GM12878 (cell line): ENCODE results near the gene HLA-DPB1. TPM values are rescaled to one million over a fixed set of nuclear protein-coding genes. Genes with fewer than 3 reads are reported as not detected.

Experiments used
- ATAC-seq: fragments of 200-7000 bp; cut with Tn5 transposase; 3 replicates; pipeline ENCODE4 v1.9.1; 2020; ENCODE audit warnings: mild to moderate bottlenecking, moderate library complexity
- BruUV-seq: library from RNA; stranded (reverse); fragments of 400-500 nt; replicated peaks from 2 replicates; lab custom pipeline; 2021; lab: Mats Ljungman, UMichigan
- CTCF ChIA-PET: fragments of 300-600 bp; sonication (Branson Sonifier 250); formaldehyde crosslinking; extraction: SDS; loops from one replicate; lab custom pipeline; 2021; ENCODE audit warnings: inconsistent platforms; lab: Yijun Ruan, JAX
- POLR2A ChIA-PET: fragments of 350-600 bp; formaldehyde crosslinking; extraction: SDS; loops from one replicate; lab custom pipeline; 2021; ENCODE audit warnings: inconsistent platforms; lab: Charles Lee
- RAD21 ChIA-PET: fragments of 300-600 bp; sonication (Branson Sonifier 250); formaldehyde crosslinking; loops from one replicate; lab custom pipeline; 2023; ENCODE audit warnings: antibody characterized with exemption; ENCODE audit not compliant: unreplicated experiment; lab: Charles Lee
- SMC1A ChIA-PET: fragments of 300-600 bp; sonication (Branson Sonifier 250); formaldehyde crosslinking; loops from one replicate; lab custom pipeline; 2023; ENCODE audit not compliant: unreplicated experiment, uncharacterized antibody; lab: Charles Lee
- DNase-seq: peaks from one replicate; pipeline ENCODE4 v3.0.0-alpha.2; 2011; ENCODE audit warnings: low read depth, low spot score
- FAIRE-seq: peaks from 3 replicates; lab custom pipeline; 2011; peaks lifted over from hg19 to GRCh38; lab: Jason Lieb, UNC
- H2AFZ ChIP-seq: 2 replicates; pipeline ENCODE4 v1.6.0; 2011; ENCODE audit warnings: low read depth, low read length, control low read depth; ENCODE audit not compliant: control insufficient read depth
- H3K27ac ChIP-seq: 2 replicates; pipeline ENCODE4 v1.5.1; 2011; ENCODE audit warnings: control low read depth; ENCODE audit not compliant: control insufficient read depth, insufficient read depth
- H3K27me3 ChIP-seq, 2 experiments: replicated peaks in 1 of 2; 2 replicates each; pipeline versions ENCODE4 v1.6.0 to v1.6.1; 2011; ENCODE audit warnings: low read length in 1 of 2; ENCODE audit not compliant: control insufficient read depth in 2 of 2, insufficient read depth in 2 of 2
- H3K36me3 ChIP-seq, 2 experiments: 2 replicates each; pipeline ENCODE4 v1.5.1; 2011; ENCODE audit warnings: low read length in 1 of 2; ENCODE audit not compliant: control insufficient read depth in 2 of 2, insufficient read depth in 2 of 2
- H3K4me1 ChIP-seq: 2 replicates; pipeline ENCODE4 v1.6.1; 2011; ENCODE audit warnings: mild to moderate bottlenecking, low read length, moderate library complexity, mixed read lengths; ENCODE audit not compliant: control insufficient read depth, insufficient read depth
- H3K4me2 ChIP-seq: 2 replicates; pipeline ENCODE4 v1.6.0; 2011; ENCODE audit warnings: control low read depth; ENCODE audit not compliant: control insufficient read depth, insufficient read depth
- H3K4me3 ChIP-seq: fragments of 200-600 bp; sonication (generic); 2 replicates; pipeline ENCODE4 v1.5.1; 2016
- H3K79me2 ChIP-seq: 2 replicates; pipeline ENCODE4 v1.6.0; 2011; ENCODE audit warnings: low read length; ENCODE audit not compliant: control insufficient read depth, insufficient read depth
- H3K9ac ChIP-seq: 2 replicates; pipeline ENCODE4 v1.8.0; 2011; ENCODE audit warnings: low read length, control low read depth, mixed read lengths; ENCODE audit not compliant: control insufficient read depth, insufficient read depth
- H3K9me3 ChIP-seq: replicated peaks from 3 replicates; pipeline ENCODE4 v1.5.1; 2011; ENCODE audit warnings: mild to moderate bottlenecking, low read length; ENCODE audit not compliant: control insufficient read depth, insufficient read depth
- H4K20me1 ChIP-seq: 2 replicates; pipeline ENCODE4 v1.6.0; 2011; ENCODE audit not compliant: control insufficient read depth, insufficient read depth
- CBX5 ChIP-seq: sonication (generic); IDR thresholded peaks from 2 replicates; pipeline ENCODE4 v1.6.1; 2016; ENCODE audit warnings: low read depth, moderate library complexity, mild to moderate bottlenecking, inconsistent platforms
- E2F4 ChIP-seq: IDR thresholded peaks from 2 replicates; pipeline ENCODE4 v1.6.1; 2012; ENCODE audit warnings: low read depth, low read length, improper control_type of control experiment
- EED ChIP-seq: sonication (generic); IDR thresholded peaks from 2 replicates; pipeline ENCODE4 v1.6.1; 2016; ENCODE audit warnings: antibody characterized with exemption, low read depth
- EGR1 ChIP-seq, 2 experiments: IDR thresholded peaks; 1 replicate in 1 of 2; 2 replicates in 1 of 2; pipeline ENCODE4 v1.6.1; 2011 to 2012; ENCODE audit warnings: low read depth in 2 of 2, low read length in 2 of 2, borderline replicate concordance in 1 of 2, mild to moderate bottlenecking in 1 of 2, moderate library complexity in 1 of 2
- FOS ChIP-seq: IDR thresholded peaks from 3 replicates; pipeline ENCODE4 v1.6.1; 2011; ENCODE audit warnings: borderline replicate concordance; ENCODE audit not compliant: insufficient read length; ENCODE audit errors: extremely low read depth
- HCFC1 ChIP-seq: fragments of 150-350 bp; IDR thresholded peaks from 2 replicates; pipeline ENCODE4 v1.6.1; 2014; ENCODE audit warnings: low read length
- KDM1A ChIP-seq: fragments of 200-600 bp; sonication (generic); IDR thresholded peaks from 2 replicates; pipeline ENCODE4 v1.6.1; 2016; ENCODE audit warnings: borderline replicate concordance
- MAX ChIP-seq: IDR thresholded peaks from 2 replicates; pipeline ENCODE4 v1.6.1; 2012; ENCODE audit warnings: low read depth, low read length, improper control_type of control experiment
- MEF2A ChIP-seq: IDR thresholded peaks from 2 replicates; pipeline ENCODE4 v1.6.1; 2011; ENCODE audit warnings: low read depth, mild to moderate bottlenecking, low read length, moderate library complexity; ENCODE audit not compliant: insufficient read depth
- MTA2 ChIP-seq: fragments of 450-650 bp; IDR thresholded peaks from 2 replicates; pipeline ENCODE4 v1.6.1; 2016; ENCODE audit warnings: low read depth, mild to moderate bottlenecking, moderate library complexity
- NBN ChIP-seq: fragments of 450-650 bp; IDR thresholded peaks from 2 replicates; pipeline ENCODE4 v1.6.1; 2016
- NKRF ChIP-seq: fragments of 450-650 bp; conservative IDR thresholded peaks from 2 replicates; pipeline ENCODE4 v1.6.1; 2017; ENCODE audit warnings: mild to moderate bottlenecking, moderate library complexity
- SREBF1 ChIP-seq: IDR thresholded peaks from 2 replicates; pipeline ENCODE4 v1.6.1; 2012; ENCODE audit warnings: mild to moderate bottlenecking, low read length
- STAT1 ChIP-seq: fragments of 450-650 bp; conservative IDR thresholded peaks from 2 replicates; pipeline ENCODE4 v1.6.1; 2014; ENCODE audit warnings: antibody characterized with exemption, mild to moderate bottlenecking
- SUPT20H ChIP-seq: IDR thresholded peaks from 2 replicates; pipeline ENCODE4 v1.6.1; 2011; ENCODE audit warnings: low read depth, mild to moderate bottlenecking, low read length, moderate library complexity, borderline replicate concordance; ENCODE audit not compliant: control insufficient read depth
- USF1 ChIP-seq: IDR thresholded peaks from 2 replicates; pipeline ENCODE4 v1.6.1; 2011; ENCODE audit warnings: borderline replicate concordance, low read depth, mild to moderate bottlenecking, moderate library complexity, mixed read lengths, low read length; ENCODE audit not compliant: insufficient read depth; ENCODE audit errors: extremely low read length
- whole genome bisulfite sequencing: methylation state at CpG from one replicate; pipeline ENCODE4 v1.1.6; 2016; ENCODE audit warnings: low lambda C conversion rate; ENCODE audit not compliant: insufficient replicate concordance, insufficient coverage; ENCODE audit errors: missing lambda C conversion rate; 5-methylcytosine and 5-hydroxymethylcytosine counted together
- in situ Hi-C: fragments of 300-500 bp; cut with MboI; formaldehyde crosslinking; loops from 9 replicates; pipeline ENCODE4 v1.14.3; 2018; ENCODE audit warnings: mixed read lengths
- intact Hi-C: fragments of 100-400 bp; cut with micrococcal nuclease; formaldehyde crosslinking; loops from one replicate; pipeline ENCODE4 v1.14.2; 2022; ENCODE audit not compliant: unreplicated experiment
- polyA plus RNA-seq, 11 experiments: library from polyadenylated mRNA; depleted of rRNA in 4 of 11; unstranded in 6 of 11; stranded (reverse) in 5 of 11; fragments of >200 nt; fragmentation: Nextera tagmentation in 4 of 11; fragmentation: Illumina TruSeq in 1 of 11; extraction: Ambion mirVana in 4 of 11; extraction: Trizol in 1 of 11; gene quantifications; 1 replicate in 1 of 11; 2 replicates in 10 of 11; pipeline versions ENCODE4 v1.2.1 to v1.2.3, GENCODE V29; 2011 to 2016; ENCODE audit warnings: inconsistent platforms in 2 of 11, missing spikeins in 2 of 11, low read depth in 1 of 11
- total RNA-seq, 4 experiments: library from RNA; depleted of rRNA in 3 of 4; stranded (reverse); fragments of >200 nt in 3 of 4; fragmentation: Illumina TruSeq in 1 of 4; extraction: Trizol in 1 of 4; gene quantifications; 2 replicates each; pipeline versions ENCODE4 v1.2.1 to v1.2.3, GENCODE V29; 2013 to 2021

The HLA-DPB1 gene
- total and polyA plus RNA-seq, 10 of the 15 experiments (the other 5 are each of a cell fraction or from before 2014, with no cell fraction given), result 101 to 675 (median 352) TPM

- SMC1A ChIA-PET, result interaction anchor here (0.9 to 1.2 kb wide), 4 partner anchors 22 to 78 kb away, joined by 3 read pairs; no protein-coding TSS in a partner anchor
- Histone ChIP-seq H3K9me3 (no peaks in the 10 kb centered on the region; the same call in 2 of the 3 replicates), H3K27ac (no peak overlapping the region), H3K36me3 (no peaks in the 10 kb centered on the region; a peak in 1 of 4 replicates), H3K4me1 (no peaks in the 10 kb centered on the region), H3K27me3 (no peaks in the 10 kb centered on the region), H3K4me3 (no peak overlapping the region), H3K9ac (no peak overlapping the region), H3K4me2 (no peak overlapping the region), H4K20me1 (no peaks in the 10 kb centered on the region), H2AFZ (no peak overlapping the region), H3K79me2 (no peaks in the 10 kb centered on the region)
- FAIRE-seq (no peak), ATAC-seq (no peak), DNase-seq (no peak)
- CTCF ChIA-PET, result interaction anchor here (0.6 to 1.2 kb wide), 8 partner anchors 8 to 104 kb away, joined by 3 to 5 read pairs (median 3); no protein-coding TSS in a partner anchor
- WGBS, result 78% methylated on average over 3 of the region's 3 CpGs
- TF ChIP-seq MTA2 (no peak), E2F4 (no peak), NKRF (no peak), KDM1A (no peak), MEF2A (no peak), SUPT20H (no peak), FOS (no peak), MAX (no peak), STAT1 (no peak), NBN (no peak), CBX5 (no peak), SREBF1 (no peak), EGR1 (IDR thresholded peaks at IDR 0.05; ENCODE audit: borderline replicate concordance in 1 of 2, low read depth in 2 of 2, low read length in 2 of 2) (no peak), EED (no peak), HCFC1 (no peak), USF1 (no peak)
- RAD21 ChIA-PET, result no interaction called here
- POLR2A ChIA-PET, result no interaction called here
- intact Hi-C loops, result loop anchor here (2.0 kb wide), 1 partner anchor 78 kb away; no protein-coding TSS in a partner anchor
- no TSS peak for BruUV-seq
- in situ Hi-C loops, result no loop called here
These were observed 16.6 kb downstream of the HLA-DPB1 start for GRCh38 chr6:33092385-33092784.
